Measurements from ENCODE around the gene BCL2A1. TPM values are rescaled to one million over a fixed set of nuclear protein-coding genes. Genes with fewer than 3 reads are reported as not detected.

The BCL2A1 gene
- total and polyA plus RNA-seq, 8 donors = 0.20 to 5.2 (median 1.0) TPM; not detected in 1

DNA sequence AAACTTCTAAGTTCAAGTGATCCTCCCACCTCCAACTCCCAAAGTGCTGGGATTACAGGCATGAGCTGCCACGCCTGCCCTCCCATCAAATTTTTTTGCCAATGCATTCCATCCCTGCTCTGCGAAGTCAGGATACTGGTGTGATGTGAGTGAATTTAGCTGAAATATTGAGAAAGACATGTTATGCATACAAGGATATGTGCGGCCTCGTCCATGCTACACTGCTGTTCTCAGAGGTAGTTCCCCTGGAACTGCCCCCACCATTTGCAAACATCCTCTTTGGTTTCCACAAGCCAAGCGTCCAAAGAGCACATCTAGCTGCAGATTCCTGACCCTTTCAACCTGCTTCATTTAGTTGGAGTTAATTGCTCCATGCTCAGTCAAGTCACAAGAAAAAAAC, 36.5 kb upstream of the BCL2A1 start:
- Histone ChIP-seq H3K4me3 (no peak overlapping the region), H3K27ac (no peak overlapping the region), H3K36me3 (no peaks in the 10 kb centered on the region), H3K27me3 (no peaks in the 10 kb centered on the region), H3K9me3 (no peaks in the 10 kb centered on the region), H3K4me1 (no peaks in the 10 kb centered on the region)
- TF ChIP-seq, protein P1, sequence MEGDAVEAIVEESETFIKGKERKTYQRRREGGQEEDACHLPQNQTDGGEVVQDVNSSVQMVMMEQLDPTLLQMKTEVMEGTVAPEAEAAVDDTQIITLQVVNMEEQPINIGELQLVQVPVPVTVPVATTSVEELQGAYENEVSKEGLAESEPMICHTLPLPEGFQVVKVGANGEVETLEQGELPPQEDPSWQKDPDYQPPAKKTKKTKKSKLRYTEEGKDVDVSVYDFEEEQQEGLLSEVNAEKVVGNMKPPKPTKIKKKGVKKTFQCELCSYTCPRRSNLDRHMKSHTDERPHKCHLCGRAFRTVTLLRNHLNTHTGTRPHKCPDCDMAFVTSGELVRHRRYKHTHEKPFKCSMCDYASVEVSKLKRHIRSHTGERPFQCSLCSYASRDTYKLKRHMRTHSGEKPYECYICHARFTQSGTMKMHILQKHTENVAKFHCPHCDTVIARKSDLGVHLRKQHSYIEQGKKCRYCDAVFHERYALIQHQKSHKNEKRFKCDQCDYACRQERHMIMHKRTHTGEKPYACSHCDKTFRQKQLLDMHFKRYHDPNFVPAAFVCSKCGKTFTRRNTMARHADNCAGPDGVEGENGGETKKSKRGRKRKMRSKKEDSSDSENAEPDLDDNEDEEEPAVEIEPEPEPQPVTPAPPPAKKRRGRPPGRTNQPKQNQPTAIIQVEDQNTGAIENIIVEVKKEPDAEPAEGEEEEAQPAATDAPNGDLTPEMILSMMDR (IDR thresholded peaks at IDR 0.05) = no peak
- DNase-seq (no peak), ATAC-seq (no peak), FAIRE-seq (no peak)
- 92 to 94% methylated on average over 5 of the region's 5 CpGs for WGBS, 2 donors
- intact Hi-C loops (cut with DNase I) = no loop called here

DNA sequence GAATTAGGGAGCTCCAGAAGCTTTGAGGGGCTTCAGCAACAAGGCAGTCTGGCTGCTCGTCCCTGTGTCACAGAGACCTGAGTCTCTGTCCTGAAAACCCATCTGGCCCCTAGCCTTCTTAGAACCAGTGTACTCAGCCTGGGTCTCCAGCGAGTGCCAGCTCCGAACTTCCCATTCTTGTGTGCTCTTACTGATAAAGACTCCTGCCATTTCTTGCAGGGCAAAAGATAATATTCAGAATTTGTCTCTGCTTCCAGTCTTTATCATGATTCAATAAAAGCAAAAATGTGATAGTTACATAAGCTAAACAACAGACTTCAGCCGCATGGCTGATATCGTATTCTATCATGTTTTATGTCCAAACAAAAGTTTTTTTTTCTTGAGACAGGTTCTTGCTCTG, 36.0 kb upstream of the BCL2A1 start:
- Histone ChIP-seq H3K4me3 (no peak overlapping the region), H3K36me3 (no peaks in the 10 kb centered on the region), H3K27ac (no peak overlapping the region), H3K9me3 (no peaks in the 10 kb centered on the region), H3K4me1 (no peaks in the 10 kb centered on the region), H3K27me3 (no peaks in the 10 kb centered on the region)
- ATAC-seq = no peak
- DNase-seq = no peak
- FAIRE-seq = no peak
- intact Hi-C loops (cut with DNase I) = no loop called here
- TF ChIP-seq, protein P1 (IDR thresholded peaks at IDR 0.05) = no peak
- WGBS, 2 donors = 34 to 44% methylated on average over 5 of the region's 5 CpGs

DNA sequence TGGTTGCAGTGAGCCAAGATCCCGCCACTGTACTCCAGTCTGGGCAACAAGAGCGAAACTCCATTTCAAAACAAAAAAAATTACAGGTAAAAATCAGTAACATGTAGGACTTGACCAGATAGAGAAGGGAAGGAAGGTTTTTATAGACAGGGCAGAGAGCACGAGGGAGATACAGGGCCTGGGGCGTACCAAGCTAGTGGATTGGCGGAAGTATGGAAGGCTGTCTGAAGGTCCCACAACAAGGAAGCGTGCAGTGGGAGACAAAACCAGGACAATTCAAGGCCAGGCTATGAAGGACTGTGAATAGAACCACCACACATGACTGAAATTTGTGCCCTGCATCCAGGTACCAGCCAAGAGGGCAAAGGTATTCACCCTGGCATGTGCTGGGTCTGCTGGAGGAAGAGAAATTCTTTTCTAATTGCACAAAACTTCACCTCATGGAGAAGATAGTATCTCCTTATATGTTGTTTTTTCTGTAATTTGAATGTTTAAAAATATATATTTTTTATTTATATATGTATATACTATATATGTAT, 33.0 kb upstream of the BCL2A1 start:
- no peaks in the 10 kb centered on the region for H3K4me1 ChIP-seq
- 95 to 99% methylated on average over 6 of the region's 6 CpGs for WGBS, 2 donors
- H3K9me3 ChIP-seq = no peaks in the 10 kb centered on the region
- H3K36me3 ChIP-seq = no peaks in the 10 kb centered on the region
- H3K4me3 ChIP-seq = no peak overlapping the region
- intact Hi-C loops (cut with DNase I) = no loop called here
- H3K27ac ChIP-seq = no peak overlapping the region
- TF ChIP-seq, protein P1 (IDR thresholded peaks at IDR 0.05) = no peak
- FAIRE-seq = no peak
- DNase-seq = no peak
- H3K27me3 ChIP-seq = no peaks in the 10 kb centered on the region
- ATAC-seq = no peak

DNA sequence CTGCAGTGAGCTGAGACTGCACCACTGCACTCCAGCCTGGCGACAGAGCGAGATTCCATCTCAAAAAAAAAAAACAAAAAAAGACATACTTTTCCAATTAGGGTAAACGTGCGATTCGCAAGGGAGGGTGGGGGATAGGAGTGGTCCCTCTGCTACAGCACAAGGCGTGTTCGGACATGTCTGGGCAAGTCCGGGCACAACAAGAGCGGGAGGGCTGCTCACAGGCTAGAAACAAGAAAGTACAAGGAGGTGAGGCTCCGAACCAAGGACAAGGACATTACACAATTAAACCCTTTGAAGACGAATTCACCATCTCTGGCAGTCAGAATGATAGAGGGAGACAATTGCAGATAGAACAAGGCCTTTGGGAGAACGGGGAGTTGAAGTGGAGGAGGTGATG, 32.2 kb upstream of the BCL2A1 start:
- Histone ChIP-seq H3K27ac (no peak overlapping the region), H3K27me3 (no peaks in the 10 kb centered on the region), H3K4me3 (no peak overlapping the region), H3K9me3 (no peaks in the 10 kb centered on the region), H3K36me3 (no peaks in the 10 kb centered on the region), H3K4me1 (no peaks in the 10 kb centered on the region)
- DNase-seq (no peak), FAIRE-seq (no peak), ATAC-seq (no peak)
- intact Hi-C loops (cut with DNase I) = no loop called here
- TF ChIP-seq, protein P1 (IDR thresholded peaks at IDR 0.05) = no peak
- 87 to 90% methylated on average over 12 of the region's 12 CpGs for WGBS, 2 donors

DNA sequence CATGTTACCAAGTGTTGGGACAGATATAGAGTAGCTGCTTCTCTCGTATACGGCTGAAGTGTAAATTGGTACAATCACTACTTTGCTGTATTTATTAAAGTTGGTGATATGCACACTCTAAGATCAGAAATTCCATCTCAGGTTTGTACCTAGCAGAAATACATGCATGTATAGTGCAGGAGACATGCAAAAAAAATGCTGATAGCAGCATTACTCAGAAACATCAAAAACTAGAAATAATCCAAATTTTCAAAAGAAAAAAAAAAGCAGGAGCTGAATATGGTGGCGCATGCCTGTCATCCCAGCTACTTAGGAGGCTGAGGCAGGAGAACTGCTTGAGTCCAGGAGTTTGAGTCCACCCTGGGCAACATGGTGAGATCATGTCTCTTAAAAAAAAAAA, 31.3 kb upstream of the BCL2A1 start:
- Histone ChIP-seq H3K27me3 (no peaks in the 10 kb centered on the region), H3K27ac (no peak overlapping the region), H3K4me3 (no peak overlapping the region), H3K36me3 (no peaks in the 10 kb centered on the region), H3K4me1 (no peaks in the 10 kb centered on the region), H3K9me3 (no peaks in the 10 kb centered on the region)
- WGBS, 2 donors = 86 to 91% methylated on average over 3 of the region's 3 CpGs
- DNase-seq = no peak
- no peak for FAIRE-seq
- TF ChIP-seq, protein P1 (IDR thresholded peaks at IDR 0.05) = no peak
- intact Hi-C loops (cut with DNase I) = no loop called here
- no peak for ATAC-seq
